Activated naive CD4-positive, alpha-beta T cell treated with anti-CD3 and anti-CD28 coated beads, Interleukin-2, amount 50 U/mL, for 16 hours (primary cell): Measurements from ENCODE around the gene LYPLAL1.

Source experiments
- DNase-seq: peaks from one replicate; pipeline ENCODE4 v3.0.0-alpha.2; 2020

LYPLAL1 gene

GRCh38 chr1:219173758-219174459 is at the start of gene LYPLAL1:
Gene LYPLAL1 (plus strand): TSS chr1:219173878. CDS start chr1:219173891, 13 bp downstream.
- peak; percentile 89 for DNase-seq

GRCh38 chr1:219124163-219124562 is 49.5 kb upstream of the LYPLAL1 start:
- DNase-seq, result no peak

- no peak for DNase-seq
Measured at GRCh38 chr1:219125342-219125741, 48.3 kb upstream of the LYPLAL1 start.

- DNase-seq, result no peak
Measured at GRCh38 chr1:219126377-219126776, 47.3 kb upstream of the LYPLAL1 start.

GRCh38 chr1:219128957-219129356 is 44.7 kb upstream of the LYPLAL1 start:
- no peak for DNase-seq

- no peak for DNase-seq
Measured at GRCh38 chr1:219130366-219130935, 43.2 kb upstream of the LYPLAL1 start.

GRCh38 chr1:219132939-219133338 is 40.7 kb upstream of the LYPLAL1 start:
- DNase-seq, result no peak

- DNase-seq, result no peak
Measured at GRCh38 chr1:219138747-219139146, 34.9 kb upstream of the LYPLAL1 start.

- no peak for DNase-seq
Measured at GRCh38 chr1:219140303-219140877, 33.3 kb upstream of the LYPLAL1 start.

- no peak for DNase-seq
Measured at GRCh38 chr1:219143735-219144134, 29.9 kb upstream of the LYPLAL1 start.

GRCh38 chr1:219144658-219145315 is 28.9 kb upstream of the LYPLAL1 start:
- no peak for DNase-seq

GRCh38 chr1:219147571-219148019 is 26.1 kb upstream of the LYPLAL1 start:
- DNase-seq, result no peak

GRCh38 chr1:219149009-219149577 is 24.6 kb upstream of the LYPLAL1 start:
- DNase-seq, result no peak

- no peak for DNase-seq
Measured at GRCh38 chr1:219149953-219150352, 23.7 kb upstream of the LYPLAL1 start.

- no peak for DNase-seq
Measured at GRCh38 chr1:219150913-219151312, 22.8 kb upstream of the LYPLAL1 start.

- no peak for DNase-seq
Measured at GRCh38 chr1:219151467-219151866, 22.2 kb upstream of the LYPLAL1 start.

GRCh38 chr1:219152751-219153150 is 20.9 kb upstream of the LYPLAL1 start:
- DNase-seq, result no peak

GRCh38 chr1:219153723-219154122 is 20.0 kb upstream of the LYPLAL1 start:
- no peak for DNase-seq

GRCh38 chr1:219155135-219155534 is 18.5 kb upstream of the LYPLAL1 start:
- no peak for DNase-seq

- DNase-seq, result no peak
Measured at GRCh38 chr1:219159946-219160645, 13.6 kb upstream of the LYPLAL1 start.

GRCh38 chr1:219160967-219161366 is 12.7 kb upstream of the LYPLAL1 start:
- DNase-seq, result no peak

- DNase-seq, result no peak
Measured at GRCh38 chr1:219161371-219161770, 12.3 kb upstream of the LYPLAL1 start.
